Stimulated activated CD4-positive, alpha-beta T cell treated with anti-CD3 and anti-CD28 coated beads, TNF-alpha, amount 100 ng/mL, for 24 hours (primary cell): ENCODE results near the gene C3orf85.
"Not testable (repeated sequence)": the region's sequence is repeated elsewhere in the genome, so short reads cannot be mapped to it uniquely, and the experiment has no call there.

Experiments
- DNase-seq, 3 experiments: peaks; one replicate each; pipeline ENCODE4 v3.0.0-alpha.2; 2020; ENCODE audit warnings: low read depth in 3 of 3

C3orf85 gene

GRCh38 chr3:109136523-109136922 lies at the start of gene C3orf85:
Gene C3orf85 (plus strand): TSS chr3:109136719. CDS start chr3:109136848, 129 bp downstream.
- DNase-seq = no peak

GRCh38 chr3:109089265-109089664 lies 47.3 kb upstream of the C3orf85 start:
- no peak for DNase-seq

DNA sequence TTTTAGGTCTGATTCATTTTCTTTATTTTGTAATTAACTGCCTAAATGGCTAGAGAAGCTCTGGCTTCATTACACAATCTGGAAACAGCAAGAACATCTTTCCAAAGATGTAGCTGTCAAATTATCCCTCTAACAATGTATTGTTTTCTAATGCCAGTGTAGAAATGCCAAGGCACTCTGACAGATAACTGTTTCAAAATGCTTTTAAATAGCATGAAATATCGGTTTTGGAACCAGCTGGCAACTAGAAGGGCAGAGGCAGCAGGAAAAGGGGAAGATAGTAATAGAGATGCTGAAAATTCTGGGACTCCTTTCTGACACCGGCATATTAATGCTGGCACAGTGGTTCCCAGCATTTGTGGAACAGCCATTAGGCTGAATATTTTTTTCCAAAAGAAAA lies 44.7 kb upstream of the C3orf85 start:
- no peak for DNase-seq

DNA sequence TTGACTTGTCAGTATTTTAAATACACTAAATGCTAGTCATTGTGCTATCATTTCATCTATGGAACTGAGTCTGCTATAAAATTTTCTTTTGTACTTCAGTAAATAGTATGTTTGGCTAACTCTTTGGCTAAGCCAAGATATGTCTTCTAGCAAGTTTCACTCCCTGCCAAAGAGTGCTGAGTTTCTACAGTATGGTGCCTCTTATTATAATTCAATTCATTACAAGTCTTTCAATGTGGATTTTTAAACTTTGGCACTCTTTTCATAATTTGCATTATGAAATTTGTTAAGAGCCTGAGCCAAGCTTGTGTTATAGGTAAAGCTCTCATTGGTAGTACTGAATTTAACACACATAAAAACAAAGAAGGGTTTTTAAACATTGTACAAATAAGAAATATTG lies 43.0 kb upstream of the C3orf85 start:
- no peak for DNase-seq

DNA sequence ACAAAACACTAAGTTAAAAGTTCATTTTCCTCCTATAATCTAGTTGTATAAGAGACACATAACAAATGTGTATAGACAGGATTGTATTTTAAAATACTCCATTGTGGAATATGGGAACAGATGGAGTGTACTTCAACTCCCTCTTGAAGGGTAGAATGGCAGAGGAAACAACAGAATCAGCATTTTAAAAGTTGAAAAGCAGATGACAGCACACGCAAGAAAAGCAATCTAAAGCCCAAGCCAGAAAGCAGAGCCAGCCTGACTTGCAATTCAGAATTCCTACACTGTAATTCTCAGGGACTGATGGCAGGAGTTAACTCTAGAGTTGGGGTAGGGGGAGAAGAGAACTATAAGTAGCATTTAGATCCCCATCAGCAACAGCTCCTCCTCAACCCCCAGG lies 41.4 kb upstream of the C3orf85 start:
- no peak for DNase-seq

- DNase-seq = no peak
Measured at GRCh38 chr3:109098079-109098644, 38.4 kb upstream of the C3orf85 start.

DNA sequence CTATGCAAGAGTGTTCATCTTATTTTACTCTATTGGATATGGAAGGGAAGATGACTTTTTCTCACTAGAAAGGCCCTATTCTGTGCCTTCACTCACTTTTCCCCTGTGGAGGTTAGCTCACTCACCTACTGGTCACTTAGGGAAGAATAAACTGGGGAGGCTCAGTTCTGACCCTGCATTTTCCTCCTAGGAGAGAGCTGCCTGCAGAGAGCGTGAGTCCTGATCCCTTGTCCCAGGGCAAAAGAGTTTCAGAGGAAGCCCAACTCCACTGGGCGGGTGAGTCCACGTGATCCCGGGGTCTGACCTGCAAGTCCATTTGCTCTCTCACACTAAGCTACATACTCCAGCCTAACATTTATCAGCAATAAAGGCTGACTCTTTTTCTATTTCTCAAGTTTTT lies 26.9 kb upstream of the C3orf85 start:
- no peak for DNase-seq

- DNase-seq = no peak
Measured at GRCh38 chr3:109112946-109113760, 23.4 kb upstream of the C3orf85 start.

GRCh38 chr3:109114746-109115145 lies 21.8 kb upstream of the C3orf85 start:
- DNase-seq = no peak

DNA sequence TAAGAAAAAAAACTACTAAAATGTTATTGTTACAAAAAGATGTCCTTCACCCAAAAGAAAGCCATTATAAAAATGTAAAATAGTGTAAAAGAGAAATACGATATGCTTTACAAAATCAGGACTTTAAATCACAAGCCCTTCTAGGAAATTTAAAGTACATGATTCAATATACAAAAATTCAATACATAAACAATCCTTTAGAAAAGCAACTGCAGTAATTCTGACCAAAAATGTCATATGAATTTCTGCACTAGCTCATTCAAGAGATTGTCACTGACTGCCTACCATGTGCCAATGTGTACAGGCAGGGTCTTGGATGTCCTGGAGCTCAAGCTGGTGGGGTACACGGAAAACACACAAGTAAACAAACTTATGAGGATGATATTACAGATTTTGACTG lies 21.1 kb upstream of the C3orf85 start:
- DNase-seq = no peak

- DNase-seq = no peak
Measured at GRCh38 chr3:109116031-109116430, 20.5 kb upstream of the C3orf85 start.

DNA sequence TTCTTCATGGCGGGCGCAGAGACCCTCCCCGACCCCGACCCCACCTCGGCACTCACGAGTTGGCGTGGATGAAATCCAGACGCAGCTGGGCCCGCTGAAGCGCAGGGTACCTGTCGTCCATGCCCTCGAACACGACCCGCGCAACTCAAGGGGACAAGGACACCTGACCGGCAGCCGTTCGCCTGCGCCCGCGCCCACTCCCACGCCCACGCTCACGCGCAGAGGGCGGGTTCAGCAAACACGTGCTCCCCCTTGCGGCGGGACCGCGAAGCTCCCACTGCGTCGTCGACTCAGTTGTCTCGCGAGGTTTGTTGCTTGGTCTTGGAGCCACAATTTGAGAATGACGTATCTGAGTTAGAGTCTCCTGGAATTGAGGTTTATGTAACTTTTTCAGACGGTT lies 18.6 kb upstream of the C3orf85 start, which contains the start of gene MORC1:
MORC1 (minus strand) TSS at position 196 of the 400 bp plus-strand sequence; CDS start at position 121, 75 bp downstream.
- DNase-seq = no peak

- no peak for DNase-seq
Measured at GRCh38 chr3:109118584-109118983, 17.9 kb upstream of the C3orf85 start.

DNA sequence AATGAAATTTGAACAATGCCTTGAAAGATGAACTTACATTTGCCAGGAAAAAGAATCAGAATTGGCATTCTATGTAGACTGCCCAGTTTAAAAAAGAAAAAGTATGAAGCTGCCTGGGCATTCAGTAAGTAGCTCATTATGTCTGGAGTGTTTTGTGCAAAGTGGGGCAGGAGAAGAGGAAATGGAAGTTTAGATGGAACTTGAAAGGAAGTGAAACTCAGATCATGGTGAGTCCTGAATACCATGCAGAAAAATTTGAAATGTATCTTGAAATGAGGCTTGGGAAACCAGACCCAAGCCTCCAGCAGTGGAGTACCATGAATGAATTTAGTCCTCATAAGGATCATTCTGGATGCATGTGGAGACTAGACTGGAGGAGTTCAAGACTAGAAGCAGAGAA lies 13.8 kb upstream of the C3orf85 start:
- DNase-seq = no peak

GRCh38 chr3:109125902-109126301 lies 10.6 kb upstream of the C3orf85 start:
- no peak for DNase-seq

- DNase-seq = no peak
Measured at GRCh38 chr3:109127553-109127952, 9.0 kb upstream of the C3orf85 start.

GRCh38 chr3:109131276-109131675 lies 5.2 kb upstream of the C3orf85 start:
- DNase-seq = no peak

DNA sequence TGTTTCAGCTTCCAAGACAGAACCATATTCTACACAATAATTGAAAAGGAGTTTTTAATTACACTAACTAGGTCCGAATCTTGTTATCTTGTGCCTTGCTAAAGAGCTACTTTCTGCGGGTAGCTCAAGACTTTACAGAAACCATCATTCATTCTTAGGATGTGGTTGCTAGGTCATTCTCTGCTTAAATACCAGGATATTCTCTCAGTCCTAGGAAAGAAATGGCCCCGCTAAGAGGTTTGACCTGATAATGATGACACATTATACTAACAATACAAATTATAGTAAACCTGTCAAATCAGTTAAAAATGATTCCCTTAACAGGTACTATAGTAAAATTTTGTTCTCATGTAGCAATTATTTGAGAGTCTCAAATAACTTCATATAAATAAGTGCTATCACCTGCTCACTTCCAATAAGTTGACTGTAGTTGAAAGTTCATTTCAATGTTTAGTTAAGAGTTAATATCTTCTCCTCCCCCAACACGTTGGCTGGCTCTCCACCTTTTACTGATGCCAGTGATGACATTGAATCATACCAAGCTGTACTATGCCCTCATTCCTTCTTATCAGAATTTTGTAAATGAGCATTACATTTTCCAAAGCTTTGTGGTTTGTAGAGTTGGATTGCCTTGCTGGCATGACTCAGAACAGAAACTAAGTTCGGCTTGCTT lies 3.6 kb upstream of the C3orf85 start:
- DNase-seq = no peak

DNA sequence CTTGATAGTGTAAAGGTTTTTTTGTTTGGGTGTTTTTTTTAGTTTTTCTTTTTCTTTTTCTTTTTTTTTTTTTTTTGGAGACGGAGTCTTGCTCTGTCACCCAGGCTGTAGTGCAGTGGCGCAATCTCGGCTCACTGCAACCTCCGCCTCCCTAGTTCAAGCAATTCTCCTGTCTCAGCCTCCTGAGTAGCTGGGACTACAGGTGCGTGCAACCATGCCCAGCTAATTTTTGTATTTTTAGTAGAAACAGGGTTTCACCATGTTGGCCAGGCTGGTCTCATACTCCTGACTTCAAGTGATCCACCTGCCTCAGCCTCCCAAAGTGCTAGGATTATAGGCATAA lies 3.1 kb upstream of the C3orf85 start:
- not testable (repeated sequence) for DNase-seq

GRCh38 chr3:109137761-109138160 lies 1.2 kb downstream of the C3orf85 start:
- no peak for DNase-seq

GRCh38 chr3:109140318-109140717 lies 3.8 kb downstream of the C3orf85 start:
- no peak for DNase-seq

GRCh38 chr3:109143646-109144045 lies 7.1 kb downstream of the C3orf85 start:
- DNase-seq = no peak

DNA sequence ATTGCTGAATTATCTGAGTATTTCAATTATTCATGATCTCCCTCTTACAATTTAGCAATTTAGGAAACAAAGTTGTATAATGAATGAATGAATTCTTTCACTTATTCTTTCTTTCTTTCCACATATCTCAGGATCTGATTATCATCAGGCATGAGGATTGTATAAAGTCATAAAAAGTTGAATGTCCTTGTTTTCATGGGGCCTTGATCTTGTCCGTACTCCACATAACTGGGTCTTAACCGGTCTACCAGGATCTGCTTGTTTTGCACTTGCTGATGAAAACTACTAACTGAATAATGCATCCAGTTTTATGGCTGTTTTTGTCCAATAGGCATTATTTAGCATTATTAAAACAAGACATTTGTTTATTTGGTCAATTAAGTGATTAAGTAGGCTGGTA lies 12.6 kb downstream of the C3orf85 start:
- DNase-seq = no peak
